Endothelial cell of umbilical vein (primary cell): ENCODE results near the gene RPL15.

Experiments used
- EZH2 ChIP-seq: IDR thresholded peaks from 2 replicates; pipeline ENCODE4 v1.6.1; 2012; ENCODE audit warnings: borderline replicate concordance, low read depth, mild to moderate bottlenecking, moderate library complexity, low read length, inconsistent platforms; ENCODE audit not compliant: severe bottlenecking
- JUN ChIP-seq: IDR thresholded peaks from 2 replicates; pipeline ENCODE4 v1.6.1; 2011; ENCODE audit warnings: borderline replicate concordance, low read depth; ENCODE audit not compliant: insufficient read length, insufficient read depth

GRCh38 chr3:23894254-23895061 lies 22.5 kb upstream of the RPL15 start:
- no peak for TF ChIP-seq JUN
- TF ChIP-seq EZH2, result no peak
